Erythroblast (primary cell): Measurements from ENCODE around the gene PLCB3.

ENCODE experiments used
- GATA1 ChIP-seq: IDR thresholded peaks from 2 replicates; pipeline ENCODE4 v1.6.1; 2011; ENCODE audit warnings: low read depth, mild to moderate bottlenecking, control low read depth, low read length, moderate library complexity
- POLR2A ChIP-seq: IDR thresholded peaks from 2 replicates; pipeline ENCODE4 v1.6.1; 2011; ENCODE audit warnings: mild to moderate bottlenecking, low read length

- no peak for TF ChIP-seq POLR2A
- TF ChIP-seq GATA1, result no peak
These were observed 32.0 kb upstream of the PLCB3 start for GRCh38 chr11:64219354-64219684.
